RWPE1 (cell line): ENCODE data around the gene PCBP4.

Experiments
- CTCF ChIA-PET: fragments of 350-600 bp; sonication (Branson Sonifier 250); formaldehyde crosslinking; extraction: SDS; loops from one replicate; lab custom pipeline; 2021; lab: Yijun Ruan, JAX
- POLR2A ChIA-PET: fragments of 400-600 bp; formaldehyde crosslinking; extraction: SDS; loops from one replicate; lab custom pipeline; 2020; ENCODE audit warnings: antibody characterized with exemption; ENCODE audit not compliant: low non-redundant PET; lab: Yijun Ruan, JAX
- DNase-seq: peaks from one replicate; pipeline ENCODE4 v3.0.0; 2012; ENCODE audit warnings: low spot score
- H3K27ac ChIP-seq: fragments of 450-650 bp; 2 replicates; pipeline ENCODE4 v1.5.1; 2017
- TF ChIP-seq, protein P1 (sequence below): fragments of 450-650 bp; conservative IDR thresholded peaks from 2 replicates; pipeline ENCODE4 v1.5.1; 2017; ENCODE audit warnings: low read depth, mild to moderate bottlenecking

Gene PCBP4

DNA sequence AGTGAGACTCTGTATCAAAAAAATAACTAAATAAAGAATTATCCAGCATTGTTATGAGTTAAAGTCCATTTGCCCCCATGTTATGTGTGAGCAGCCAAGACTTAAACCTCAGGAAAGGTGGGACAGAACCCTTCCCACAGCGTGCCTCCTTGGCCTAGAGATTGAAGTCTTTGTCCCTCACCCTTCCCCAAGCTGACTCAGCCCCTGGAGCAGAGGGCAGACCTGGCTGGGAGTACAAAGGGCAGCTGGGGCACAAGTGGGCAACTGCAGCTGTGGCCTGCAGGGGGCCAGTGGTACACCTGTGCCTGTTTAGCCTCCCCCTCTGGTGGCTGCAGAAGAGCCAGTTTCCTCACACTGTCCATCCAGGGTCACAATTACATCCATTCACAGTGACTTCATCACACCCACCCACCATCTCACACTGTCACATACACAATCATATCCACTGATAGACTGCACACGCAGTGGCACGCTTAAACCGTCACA is 15.1 kb upstream of the PCBP4 start:
- TF ChIP-seq, protein P1, sequence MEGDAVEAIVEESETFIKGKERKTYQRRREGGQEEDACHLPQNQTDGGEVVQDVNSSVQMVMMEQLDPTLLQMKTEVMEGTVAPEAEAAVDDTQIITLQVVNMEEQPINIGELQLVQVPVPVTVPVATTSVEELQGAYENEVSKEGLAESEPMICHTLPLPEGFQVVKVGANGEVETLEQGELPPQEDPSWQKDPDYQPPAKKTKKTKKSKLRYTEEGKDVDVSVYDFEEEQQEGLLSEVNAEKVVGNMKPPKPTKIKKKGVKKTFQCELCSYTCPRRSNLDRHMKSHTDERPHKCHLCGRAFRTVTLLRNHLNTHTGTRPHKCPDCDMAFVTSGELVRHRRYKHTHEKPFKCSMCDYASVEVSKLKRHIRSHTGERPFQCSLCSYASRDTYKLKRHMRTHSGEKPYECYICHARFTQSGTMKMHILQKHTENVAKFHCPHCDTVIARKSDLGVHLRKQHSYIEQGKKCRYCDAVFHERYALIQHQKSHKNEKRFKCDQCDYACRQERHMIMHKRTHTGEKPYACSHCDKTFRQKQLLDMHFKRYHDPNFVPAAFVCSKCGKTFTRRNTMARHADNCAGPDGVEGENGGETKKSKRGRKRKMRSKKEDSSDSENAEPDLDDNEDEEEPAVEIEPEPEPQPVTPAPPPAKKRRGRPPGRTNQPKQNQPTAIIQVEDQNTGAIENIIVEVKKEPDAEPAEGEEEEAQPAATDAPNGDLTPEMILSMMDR = peak; percentile 54
- POLR2A ChIA-PET = interaction anchor here (0.7 to 1.1 kb wide), 3 partner anchors 8 to 467 kb away, joined by 3 to 5 read pairs (median 3); partner anchors contain the start of gene ABHD14B
- peak; percentile 57 for DNase-seq
- peak overlapping the region; percentile 98 for H3K27ac ChIP-seq
- CTCF ChIA-PET = interaction anchor here (0.6 kb wide), 2 partner anchors 9 to 20 kb away, joined by 3 to 4 read pairs; partner anchors contain the start of gene ABHD14B

DNA sequence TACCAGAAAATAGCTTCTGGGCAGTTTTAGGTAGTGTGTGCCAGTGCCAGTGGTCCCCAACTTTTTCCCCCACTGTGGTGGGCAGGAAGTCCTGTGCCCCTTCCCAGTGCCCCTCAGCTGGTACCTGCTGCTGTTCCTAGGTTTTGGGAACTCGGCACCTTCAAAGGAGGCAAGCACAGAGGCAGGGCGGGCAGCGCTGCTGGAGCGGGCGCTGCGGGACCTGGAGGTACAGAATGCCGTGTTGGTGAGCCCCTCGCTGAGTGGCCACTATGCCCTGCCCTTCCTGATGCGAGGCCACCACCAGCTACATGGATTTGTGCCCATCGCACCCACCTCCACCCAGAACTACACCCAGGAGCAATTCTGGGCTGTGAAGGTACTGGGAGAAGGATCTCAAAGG is 13.0 kb upstream of the PCBP4 start:
- CTCF ChIA-PET = no interaction called here
- TF ChIP-seq, protein P1 = no peak
- DNase-seq = no peak
- POLR2A ChIA-PET = no interaction called here
- peak overlapping the region; percentile 98 for H3K27ac ChIP-seq

DNA sequence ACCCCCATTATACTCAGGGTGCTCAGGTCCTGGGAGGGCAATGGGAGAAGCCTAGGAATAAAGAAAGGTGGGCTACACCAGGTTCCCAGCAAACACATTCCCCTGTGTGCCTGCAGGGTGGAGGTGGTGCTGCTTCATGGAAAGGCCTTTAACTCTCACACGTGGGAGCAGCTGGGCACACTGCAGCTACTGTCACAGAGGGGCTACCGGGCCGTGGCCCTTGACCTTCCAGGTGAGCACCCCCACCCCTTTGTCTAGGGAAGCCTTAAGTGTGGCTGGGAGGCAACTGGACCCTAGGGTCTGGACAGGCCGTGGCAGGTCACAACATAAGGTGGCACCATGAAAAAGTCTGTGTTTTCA is 10.9 kb upstream of the PCBP4 start:
- ChIA-PET CTCF (no interaction called here), POLR2A (no interaction called here)
- H3K27ac ChIP-seq = peak overlapping the region; percentile 91
- no peak for DNase-seq
- TF ChIP-seq, protein P1 = no peak

DNA sequence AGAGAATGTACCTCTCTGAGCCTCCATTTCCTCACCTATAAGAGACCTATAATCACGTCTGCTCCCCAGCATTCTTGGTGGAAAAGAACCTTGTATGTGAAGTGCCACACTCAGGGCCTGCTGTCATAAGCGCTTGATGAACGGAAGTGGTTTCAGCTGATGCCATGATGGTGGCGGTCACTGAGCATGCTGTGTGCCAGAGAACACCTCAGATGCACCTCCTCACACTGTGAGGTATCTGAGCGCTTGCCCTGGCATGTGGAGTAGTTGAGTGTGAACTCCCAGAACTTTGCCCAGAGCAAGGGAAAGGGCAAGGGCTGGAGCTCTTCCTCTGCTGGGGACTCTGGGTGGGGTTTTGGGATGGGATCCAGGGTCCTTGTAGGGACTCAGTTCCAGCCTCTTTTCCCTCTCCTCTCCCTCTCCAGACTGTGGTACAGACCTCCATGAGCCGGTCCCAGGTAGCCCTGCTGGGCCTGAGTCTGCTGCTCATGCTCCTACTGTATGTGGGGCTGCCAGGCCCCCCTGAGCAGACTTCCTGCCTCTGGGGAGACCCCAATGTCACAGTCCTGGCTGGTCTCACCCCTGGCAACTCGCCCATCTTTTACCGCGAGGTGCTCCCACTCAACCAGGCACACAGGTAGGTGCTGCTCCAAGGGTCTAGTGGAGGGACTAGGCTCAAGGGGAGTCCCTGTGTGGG is 10.3 kb upstream of the PCBP4 start:
- TF ChIP-seq, protein P1 = no peak
- H3K27ac ChIP-seq = peak overlapping the region; percentile 91
- ChIA-PET POLR2A (no interaction called here), CTCF (no interaction called here)
- DNase-seq = no peak

DNA sequence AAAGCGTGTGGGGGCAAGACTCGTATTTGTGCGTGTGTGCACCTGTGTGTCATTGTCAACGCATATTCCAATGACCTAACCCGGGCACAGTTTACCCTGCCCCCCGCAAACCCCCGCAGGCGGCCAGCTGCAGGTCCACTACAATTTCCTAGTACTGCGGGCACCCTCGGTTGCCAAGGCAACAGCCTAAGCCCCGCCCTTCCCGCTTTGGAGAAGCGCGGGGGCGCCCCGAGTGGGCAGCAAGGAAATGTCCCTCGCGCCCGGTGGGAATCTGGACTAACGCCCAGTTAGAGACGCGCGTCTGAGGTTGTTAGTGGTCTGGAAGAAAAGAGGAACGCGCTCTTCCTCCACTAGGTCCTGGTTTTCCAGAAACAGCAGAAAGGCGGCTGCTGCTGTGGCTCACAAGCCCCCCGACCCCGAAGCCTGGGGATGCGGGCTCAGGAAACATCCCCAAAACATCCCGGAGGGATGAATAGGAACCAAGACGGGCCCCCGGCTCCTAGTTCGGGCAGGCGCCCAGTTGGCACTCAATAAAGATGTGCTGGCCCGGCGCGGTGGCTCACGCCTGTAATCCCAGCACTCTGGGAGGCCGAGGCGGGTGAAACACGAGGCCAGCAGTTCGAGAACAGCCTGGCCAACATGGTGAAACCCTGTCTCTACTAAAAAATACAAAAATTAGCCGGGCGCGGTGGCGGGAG is 8.7 kb upstream of the PCBP4 start:
- DNase-seq = no peak
- ChIA-PET POLR2A (interaction anchor here (0.6 kb wide), 1 partner anchor 11 kb away, joined by 3 read pairs; no protein-coding TSS in a partner anchor), CTCF (no interaction called here)
- TF ChIP-seq, protein P1 = no peak
- peak overlapping the region; percentile 91 for H3K27ac ChIP-seq

DNA sequence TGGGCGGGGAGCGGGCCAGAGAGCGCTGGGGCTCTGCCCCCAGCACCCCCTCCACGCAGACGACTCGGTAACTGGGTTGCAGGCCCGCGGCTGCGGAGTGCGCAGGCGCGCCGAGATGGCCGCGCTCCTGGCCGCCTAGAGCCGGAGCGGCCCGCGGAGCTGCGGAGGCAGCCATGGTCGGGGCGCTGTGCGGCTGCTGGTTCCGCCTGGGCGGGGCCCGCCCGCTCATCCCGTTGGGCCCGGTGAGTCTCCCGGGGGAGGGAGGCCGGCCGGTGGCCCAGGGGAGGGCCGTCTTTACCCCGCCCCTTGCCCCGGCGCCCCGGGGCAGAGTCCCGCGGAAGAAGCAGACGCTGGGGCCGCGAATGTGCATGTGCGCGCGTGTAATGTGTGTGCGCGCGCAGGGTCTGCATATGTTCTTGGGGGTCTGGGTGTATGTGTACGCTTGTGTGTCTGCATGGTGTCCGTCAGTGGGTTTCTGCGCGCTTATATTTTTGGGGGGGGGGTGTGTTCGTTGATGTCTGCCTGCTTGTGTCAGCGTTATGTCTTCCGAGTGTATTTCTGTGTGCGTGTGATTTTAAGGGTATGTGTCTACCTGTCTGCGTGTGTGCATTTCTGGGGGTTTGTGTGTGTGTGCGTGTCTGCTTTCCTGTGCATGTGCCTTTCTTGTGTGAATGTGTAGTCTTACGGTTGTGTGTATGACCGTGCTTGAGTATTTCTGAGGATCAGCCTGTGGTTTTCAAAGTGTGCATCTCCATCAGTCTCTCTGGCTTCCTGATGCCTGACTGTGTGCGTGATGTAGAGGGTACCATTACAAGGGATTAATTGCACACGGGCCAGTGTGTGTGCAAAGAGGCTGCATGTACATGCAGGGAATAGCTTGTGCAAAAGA is 8.0 kb upstream of the PCBP4 start, which contains the start of gene ABHD14A:
Gene ABHD14A (plus strand): TSS at position 102 of the 889 bp plus-strand sequence. CDS start 72 bp downstream, at position 174.
- CTCF ChIA-PET = no interaction called here
- POLR2A ChIA-PET = no interaction called here
- TF ChIP-seq, protein P1 = no peak
- H3K27ac ChIP-seq = peak within 1 kb of the TSS; percentile 91
- DNase-seq = peak; percentile 61
